MM.1S (cell line): ENCODE data around the gene GSG1L.

Experiments
- CTCF ChIP-seq: fragments of 300-600 bp; sonication (generic); IDR thresholded peaks from 2 replicates; pipeline ENCODE4 v1.5.1; 2016; ENCODE audit warnings: antibody characterized with exemption, low read length, mixed read lengths
- EZH2 ChIP-seq: fragments of 300-600 bp; sonication (generic); optimal IDR thresholded peaks from 2 replicates; pipeline ENCODE3; 2017; ENCODE audit warnings: low read depth, mild to moderate bottlenecking, antibody characterized with exemption, low read length, mixed read lengths
- EZH2phosphoT487 ChIP-seq: fragments of 300-600 bp; sonication (generic); IDR thresholded peaks from 2 replicates; pipeline ENCODE4 v1.6.1; 2018; ENCODE audit warnings: antibody characterized with exemption, low read length

DNA sequence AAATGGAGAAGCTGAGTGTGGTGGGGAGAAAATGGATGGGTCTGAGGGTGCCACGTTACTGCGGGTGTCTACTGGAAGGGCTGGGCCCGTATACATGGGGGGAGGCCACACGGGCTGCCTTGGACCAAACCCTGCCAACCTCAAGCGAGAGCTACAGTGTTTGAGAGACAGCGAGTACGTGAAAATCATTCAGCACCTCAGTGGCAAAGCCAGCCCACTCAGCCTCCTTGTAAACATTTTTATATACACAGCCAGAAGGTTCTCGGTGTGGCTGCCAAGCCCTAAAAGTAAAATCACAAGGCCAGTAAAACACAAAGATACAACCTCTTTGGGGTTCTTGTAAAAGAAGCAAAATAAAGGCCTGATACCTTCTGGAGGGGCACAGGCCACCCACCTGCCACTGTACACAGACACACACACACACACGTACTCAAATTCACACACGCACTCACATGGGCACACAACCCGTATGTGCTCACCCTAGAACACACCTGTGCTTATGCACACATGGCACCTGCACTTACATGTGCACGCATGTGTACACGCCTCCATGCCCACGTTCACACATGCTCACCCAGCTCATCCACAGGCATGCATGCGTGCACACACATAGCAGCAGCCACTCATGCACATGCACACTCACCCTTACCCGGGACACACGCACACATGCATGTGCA is 102.8 kb downstream of the GSG1L start:
- TF ChIP-seq CTCF: no peak
- TF ChIP-seq EZH2: no peak
- no peak for TF ChIP-seq EZH2phosphoT487
